ENCODE data around the gene FBXW7.

Gene FBXW7

GRCh38 chr4:152294765-152295164 lies 241.1 kb downstream of the FBXW7 start:
- in situ Hi-C loops (cut with MboI; ENCODE audit: low sequenced_read_pairs): no loop called here

- in situ Hi-C loops (cut with MboI; ENCODE audit: low sequenced_read_pairs): no loop called here
These were observed 241.6 kb downstream of the FBXW7 start for GRCh38 chr4:152294331-152294730.

- in situ Hi-C loops (cut with MboI; ENCODE audit: low sequenced_read_pairs): no loop called here
These were observed 242.4 kb downstream of the FBXW7 start for GRCh38 chr4:152293527-152293926.

GRCh38 chr4:152290366-152290921 lies 245.4 kb downstream of the FBXW7 start:
- in situ Hi-C loops (cut with MboI; ENCODE audit: low sequenced_read_pairs): no loop called here

- in situ Hi-C loops (cut with MboI; ENCODE audit: low sequenced_read_pairs): no loop called here
These were observed 246.0 kb downstream of the FBXW7 start for GRCh38 chr4:152289941-152290340.

GRCh38 chr4:152289541-152289940 lies 246.4 kb downstream of the FBXW7 start:
- in situ Hi-C loops (cut with MboI; ENCODE audit: low sequenced_read_pairs): no loop called here

GRCh38 chr4:152283801-152284470 lies 252.0 kb downstream of the FBXW7 start:
- in situ Hi-C loops (cut with MboI; ENCODE audit: low sequenced_read_pairs): no loop called here

GRCh38 chr4:152281822-152282221 lies 254.1 kb downstream of the FBXW7 start:
- in situ Hi-C loops (cut with MboI; ENCODE audit: low sequenced_read_pairs): no loop called here

GRCh38 chr4:152281211-152281610 lies 254.7 kb downstream of the FBXW7 start:
- in situ Hi-C loops (cut with MboI; ENCODE audit: low sequenced_read_pairs): no loop called here

- in situ Hi-C loops (cut with MboI; ENCODE audit: low sequenced_read_pairs): no loop called here
These were observed 256.7 kb downstream of the FBXW7 start for GRCh38 chr4:152279234-152279566.

GRCh38 chr4:152278505-152279233 lies 257.2 kb downstream of the FBXW7 start:
- in situ Hi-C loops (cut with MboI; ENCODE audit: low sequenced_read_pairs): no loop called here

- in situ Hi-C loops (cut with MboI; ENCODE audit: low sequenced_read_pairs): no loop called here
These were observed 257.8 kb downstream of the FBXW7 start for GRCh38 chr4:152278172-152278504.

- in situ Hi-C loops (cut with MboI; ENCODE audit: low sequenced_read_pairs): no loop called here
These were observed 258.6 kb downstream of the FBXW7 start for GRCh38 chr4:152277333-152277732.

GRCh38 chr4:152273343-152273742 lies 262.5 kb downstream of the FBXW7 start:
- in situ Hi-C loops (cut with MboI; ENCODE audit: low sequenced_read_pairs): no loop called here

Data from HL-60/S4 (cell line).